ENCODE measurements around the gene RHAG. TPM values are rescaled to one million over a fixed set of nuclear protein-coding genes. Genes with fewer than 3 reads are reported as not detected.

RHAG gene
- total RNA-seq, 2 experiments from 2014 or later: not detected

DNA sequence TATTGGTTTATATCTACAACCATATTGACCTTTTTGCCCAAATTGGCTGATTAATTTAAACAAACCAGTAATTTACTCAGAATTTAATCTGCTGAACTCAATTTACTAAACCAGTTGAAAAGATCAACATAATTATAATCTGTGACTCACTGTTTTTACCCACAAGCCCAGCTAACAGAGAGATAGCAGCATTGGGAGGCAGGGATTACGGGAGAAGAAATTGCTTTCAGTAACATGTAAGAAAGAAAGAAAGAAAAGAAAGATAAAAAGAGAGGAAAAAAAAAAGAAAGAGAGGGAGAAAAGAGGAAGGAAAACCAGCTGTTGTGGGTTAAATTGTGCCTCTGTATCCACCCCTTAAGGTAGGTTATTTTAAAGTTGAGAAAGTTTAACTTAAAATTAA lies 13.3 kb upstream of the RHAG start:
- no peaks in the 10 kb centered on the region for H3K4me1 ChIP-seq (ENCODE audit: insufficient read depth, low read length)
- Mint-ChIP-seq H3K4me3 (no peak overlapping the region), H3K4me1 (ENCODE audit: low read depth) (no peaks in the 10 kb centered on the region), H3K27me3 (no peaks in the 10 kb centered on the region), H3K36me3 (ENCODE audit: low read depth) (no peaks in the 10 kb centered on the region), H3K9me3 (no peaks in the 10 kb centered on the region), H3K27ac (no peak overlapping the region)
- H3K36me3 ChIP-seq (ENCODE audit: insufficient read depth, low read length): no peaks in the 10 kb centered on the region
- intact Hi-C loops (cut with DNase I, micrococcal nuclease): no loop called here
- DNase-seq (no peak), ATAC-seq (ENCODE audit: poor library complexity) (no peak)
- ChIA-PET POLR2A (no interaction called here), CTCF (interaction anchor here (0.5 kb wide), 1 partner anchor 13 kb away, joined by 3 read pairs; no protein-coding TSS in a partner anchor)
- no peaks in the 10 kb centered on the region for H3K9me3 ChIP-seq (ENCODE audit: control insufficient read depth in 1 of 2, insufficient read depth in 1 of 2, low read length in 2 of 2)
- no peak overlapping the region for H3K4me3 ChIP-seq (ENCODE audit: low read length)
- H3K27ac ChIP-seq (ENCODE audit: low read depth in 1 of 2, low read length in 2 of 2): no peak overlapping the region
- TF ChIP-seq, protein P1, sequence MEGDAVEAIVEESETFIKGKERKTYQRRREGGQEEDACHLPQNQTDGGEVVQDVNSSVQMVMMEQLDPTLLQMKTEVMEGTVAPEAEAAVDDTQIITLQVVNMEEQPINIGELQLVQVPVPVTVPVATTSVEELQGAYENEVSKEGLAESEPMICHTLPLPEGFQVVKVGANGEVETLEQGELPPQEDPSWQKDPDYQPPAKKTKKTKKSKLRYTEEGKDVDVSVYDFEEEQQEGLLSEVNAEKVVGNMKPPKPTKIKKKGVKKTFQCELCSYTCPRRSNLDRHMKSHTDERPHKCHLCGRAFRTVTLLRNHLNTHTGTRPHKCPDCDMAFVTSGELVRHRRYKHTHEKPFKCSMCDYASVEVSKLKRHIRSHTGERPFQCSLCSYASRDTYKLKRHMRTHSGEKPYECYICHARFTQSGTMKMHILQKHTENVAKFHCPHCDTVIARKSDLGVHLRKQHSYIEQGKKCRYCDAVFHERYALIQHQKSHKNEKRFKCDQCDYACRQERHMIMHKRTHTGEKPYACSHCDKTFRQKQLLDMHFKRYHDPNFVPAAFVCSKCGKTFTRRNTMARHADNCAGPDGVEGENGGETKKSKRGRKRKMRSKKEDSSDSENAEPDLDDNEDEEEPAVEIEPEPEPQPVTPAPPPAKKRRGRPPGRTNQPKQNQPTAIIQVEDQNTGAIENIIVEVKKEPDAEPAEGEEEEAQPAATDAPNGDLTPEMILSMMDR (IDR thresholded peaks at IDR 0.05): no peak
- H3K27me3 ChIP-seq (ENCODE audit: control insufficient read depth in 1 of 2, insufficient read depth in 2 of 2, low read length in 2 of 2): no peaks in the 10 kb centered on the region

DNA sequence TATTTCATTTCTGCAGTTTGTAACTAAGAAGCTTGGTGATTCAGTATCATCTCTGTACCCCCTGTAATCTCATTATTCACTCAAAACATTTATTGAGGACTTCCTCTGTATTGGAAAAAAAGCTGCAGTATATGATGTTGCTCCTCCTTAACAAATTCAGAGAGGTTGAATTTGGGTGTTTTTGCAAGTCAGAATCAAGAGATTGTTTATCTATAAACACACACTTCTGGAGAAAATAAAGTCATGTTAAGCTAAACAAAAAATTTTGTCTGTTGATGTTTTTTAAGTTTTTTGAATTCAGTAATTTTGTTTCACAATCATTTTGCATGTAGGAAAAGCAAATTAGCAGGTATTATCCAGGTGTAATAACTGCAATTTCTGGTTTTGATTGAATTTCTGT lies 11.4 kb upstream of the RHAG start:
- H3K27ac Mint-ChIP-seq: no peak overlapping the region
- Histone ChIP-seq H3K36me3 (ENCODE audit: insufficient read depth, low read length) (no peaks in the 10 kb centered on the region), H3K9me3 (ENCODE audit: control insufficient read depth in 1 of 2, insufficient read depth in 1 of 2, low read length in 2 of 2) (peaks cover 0 to under 1% of the 10 kb centered on the region in 2 experiments), H3K27ac (ENCODE audit: low read depth in 1 of 2, low read length in 2 of 2) (no peak overlapping the region), H3K27me3 (ENCODE audit: control insufficient read depth in 1 of 2, insufficient read depth in 2 of 2, low read length in 2 of 2) (no peaks in the 10 kb centered on the region), H3K4me1 (ENCODE audit: insufficient read depth, low read length) (no peaks in the 10 kb centered on the region), H3K4me3 (ENCODE audit: low read length) (no peak overlapping the region)
- ChIA-PET POLR2A (no interaction called here), CTCF (no interaction called here)
- no peaks in the 10 kb centered on the region for H3K36me3 Mint-ChIP-seq (ENCODE audit: low read depth)
- H3K27me3 Mint-ChIP-seq: no peaks in the 10 kb centered on the region
- H3K4me1 Mint-ChIP-seq (ENCODE audit: low read depth): no peaks in the 10 kb centered on the region
- H3K9me3 Mint-ChIP-seq: peaks cover 2% of the 10 kb centered on the region
- intact Hi-C loops (cut with DNase I, micrococcal nuclease): no loop called here
- DNase-seq: no peak
- no peak overlapping the region for H3K4me3 Mint-ChIP-seq
- no peak for ATAC-seq (ENCODE audit: poor library complexity)
- TF ChIP-seq, protein P1 (IDR thresholded peaks at IDR 0.05): no peak

DNA sequence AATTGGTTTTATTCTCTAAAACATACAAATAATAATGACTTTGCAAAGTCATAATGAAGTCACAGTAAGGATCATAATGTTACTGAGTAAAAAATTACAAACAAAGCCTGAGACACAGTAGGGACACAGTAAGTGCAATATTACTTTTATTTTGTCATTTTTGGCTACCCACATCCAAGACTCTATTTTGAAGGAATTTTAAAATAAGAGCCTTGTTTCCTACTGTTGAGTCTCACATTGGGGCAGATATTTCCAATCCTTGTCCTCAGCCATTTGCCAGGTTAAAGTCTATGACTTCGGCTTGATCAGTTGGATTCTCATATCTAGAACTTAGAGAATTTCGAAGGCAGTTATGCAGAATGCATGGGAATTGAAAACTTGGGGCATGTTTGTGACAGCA lies 10.8 kb upstream of the RHAG start:
- H3K27me3 ChIP-seq (ENCODE audit: control insufficient read depth in 1 of 2, insufficient read depth in 2 of 2, low read length in 2 of 2): no peaks in the 10 kb centered on the region
- H3K4me3 ChIP-seq (ENCODE audit: low read length): no peak overlapping the region
- Mint-ChIP-seq H3K27ac (no peak overlapping the region), H3K36me3 (ENCODE audit: low read depth) (no peaks in the 10 kb centered on the region), H3K9me3 (peaks cover 2% of the 10 kb centered on the region), H3K4me3 (no peak overlapping the region), H3K27me3 (no peaks in the 10 kb centered on the region), H3K4me1 (ENCODE audit: low read depth) (no peaks in the 10 kb centered on the region)
- no peaks in the 10 kb centered on the region for H3K36me3 ChIP-seq (ENCODE audit: insufficient read depth, low read length)
- TF ChIP-seq, protein P1 (IDR thresholded peaks at IDR 0.05): no peak
- peaks cover 0 to 4% of the 10 kb centered on the region in 2 experiments for H3K9me3 ChIP-seq (ENCODE audit: control insufficient read depth in 1 of 2, insufficient read depth in 1 of 2, low read length in 2 of 2)
- no peak overlapping the region for H3K27ac ChIP-seq (ENCODE audit: low read depth in 1 of 2, low read length in 2 of 2)
- ChIA-PET POLR2A (no interaction called here), CTCF (no interaction called here)
- ATAC-seq (ENCODE audit: poor library complexity) (no peak), DNase-seq (no peak)
- intact Hi-C loops (cut with DNase I, micrococcal nuclease): no loop called here
- no peaks in the 10 kb centered on the region for H3K4me1 ChIP-seq (ENCODE audit: insufficient read depth, low read length)
